ENCODE measurements around the gene SS18L1. TPM values are rescaled to one million over a fixed set of nuclear protein-coding genes. Genes with fewer than 3 reads are reported as not detected.

Gene SS18L1
- total RNA-seq, 1 experiment from 2014 or later = 34.7 TPM

- CTCF ChIA-PET = no interaction called here
- BruUV-seq (replicated peaks) = no TSS peak
- H3K9me3 ChIP-seq (ENCODE audit: low read depth, low read length, poor library complexity, severe bottlenecking) = no peaks in the 10 kb centered on the region
- POLR2A ChIA-PET (ENCODE audit: low non-redundant PET) = no interaction called here
- H3K4me1 ChIP-seq (ENCODE audit: insufficient read depth, low read length, poor library complexity, severe bottlenecking) = peaks cover 4% of the 10 kb centered on the region
- no peaks in the 10 kb centered on the region for H3K36me3 ChIP-seq (ENCODE audit: insufficient read depth, low read length, poor library complexity, severe bottlenecking)
- no peak for DNase-seq (ENCODE audit: low spot score)
- TF ChIP-seq EZH2 (IDR thresholded peaks at IDR 0.05; ENCODE audit: borderline replicate concordance, low read depth, low read length, poor library complexity, severe bottlenecking) (no peak), CTCF (conservative IDR thresholded peaks at IDR 0.05; ENCODE audit: low read depth, low read length) (no peak)
- H3K27ac ChIP-seq (ENCODE audit: low read depth, low read length, poor library complexity, severe bottlenecking) = no peak overlapping the region
- intact Hi-C loops (cut with micrococcal nuclease; ENCODE audit: unreplicated experiment) = no loop called here
- H3K27me3 ChIP-seq (replicated peaks; ENCODE audit: insufficient read depth, low read depth, low read length, poor library complexity) = no peaks in the 10 kb centered on the region
- no peak overlapping the region for H3K4me3 ChIP-seq (ENCODE audit: low read depth, low read length, poor library complexity, severe bottlenecking)
Measured at GRCh38 chr20:62116558-62117361, 26.8 kb upstream of the SS18L1 start.

DNA sequence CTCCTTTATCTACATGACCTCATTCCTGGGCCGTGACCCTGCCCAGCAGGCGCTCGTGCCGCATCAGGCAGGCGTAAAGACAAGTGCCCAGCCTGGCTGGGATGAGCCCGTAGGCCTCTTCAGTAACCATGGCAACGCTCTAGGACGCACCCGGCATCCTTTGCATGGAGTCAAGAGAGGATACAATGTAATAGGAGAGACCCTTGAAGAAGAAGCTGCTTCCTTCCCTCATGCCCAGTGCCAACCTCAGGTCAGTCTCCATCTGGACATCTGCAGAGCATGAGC lies 26.3 kb upstream of the SS18L1 start:
- no peak overlapping the region for H3K27ac ChIP-seq (ENCODE audit: low read depth, low read length, poor library complexity, severe bottlenecking)
- CTCF ChIA-PET = no interaction called here
- BruUV-seq (replicated peaks) = no TSS peak
- POLR2A ChIA-PET (ENCODE audit: low non-redundant PET) = no interaction called here
- no peak for DNase-seq (ENCODE audit: low spot score)
- no peaks in the 10 kb centered on the region for H3K36me3 ChIP-seq (ENCODE audit: insufficient read depth, low read length, poor library complexity, severe bottlenecking)
- intact Hi-C loops (cut with micrococcal nuclease; ENCODE audit: unreplicated experiment) = no loop called here
- no peaks in the 10 kb centered on the region for H3K9me3 ChIP-seq (ENCODE audit: low read depth, low read length, poor library complexity, severe bottlenecking)
- no peak overlapping the region for H3K4me3 ChIP-seq (ENCODE audit: low read depth, low read length, poor library complexity, severe bottlenecking)
- TF ChIP-seq CTCF (conservative IDR thresholded peaks at IDR 0.05; ENCODE audit: low read depth, low read length) (no peak), EZH2 (IDR thresholded peaks at IDR 0.05; ENCODE audit: borderline replicate concordance, low read depth, low read length, poor library complexity, severe bottlenecking) (no peak)
- no peaks in the 10 kb centered on the region for H3K27me3 ChIP-seq (replicated peaks; ENCODE audit: insufficient read depth, low read depth, low read length, poor library complexity)
- H3K4me1 ChIP-seq (ENCODE audit: insufficient read depth, low read length, poor library complexity, severe bottlenecking) = peaks cover 4% of the 10 kb centered on the region

GRCh38 chr20:62117658-62118057 lies 25.9 kb upstream of the SS18L1 start:
- TF ChIP-seq EZH2 (IDR thresholded peaks at IDR 0.05; ENCODE audit: borderline replicate concordance, low read depth, low read length, poor library complexity, severe bottlenecking) (no peak), CTCF (conservative IDR thresholded peaks at IDR 0.05; ENCODE audit: low read depth, low read length) (no peak)
- H3K4me1 ChIP-seq (ENCODE audit: insufficient read depth, low read length, poor library complexity, severe bottlenecking) = peaks cover 4% of the 10 kb centered on the region
- no peak overlapping the region for H3K27ac ChIP-seq (ENCODE audit: low read depth, low read length, poor library complexity, severe bottlenecking)
- no TSS peak for BruUV-seq (replicated peaks)
- ChIA-PET CTCF (no interaction called here), POLR2A (ENCODE audit: low non-redundant PET) (no interaction called here)
- no peaks in the 10 kb centered on the region for H3K36me3 ChIP-seq (ENCODE audit: insufficient read depth, low read length, poor library complexity, severe bottlenecking)
- H3K4me3 ChIP-seq (ENCODE audit: low read depth, low read length, poor library complexity, severe bottlenecking) = no peak overlapping the region
- H3K27me3 ChIP-seq (replicated peaks; ENCODE audit: insufficient read depth, low read depth, low read length, poor library complexity) = no peaks in the 10 kb centered on the region
- DNase-seq (ENCODE audit: low spot score) = no peak
- H3K9me3 ChIP-seq (ENCODE audit: low read depth, low read length, poor library complexity, severe bottlenecking) = no peaks in the 10 kb centered on the region
- intact Hi-C loops (cut with micrococcal nuclease; ENCODE audit: unreplicated experiment) = no loop called here

Data from A673 (cell line).